ENCODE results near the gene GINS3. TPM values are rescaled to one million over a fixed set of nuclear protein-coding genes. Genes with fewer than 3 reads are reported as not detected.

The GINS3 gene
- total RNA-seq, 3 donors from 2014 or later (not counting 1 experiment from before 2014, with no cell fraction given), result 1.4 to 3.5 (median 2.2) TPM

- Mint-ChIP-seq H3K4me1 (peaks cover 12 to 16% of the 10 kb centered on the region in 2 donors), H3K4me3 (no peak overlapping the region), H3K9me3 (no peaks in the 10 kb centered on the region), H3K36me3 (no peaks in the 10 kb centered on the region), H3K27ac (no peak overlapping the region), H3K27me3 (ENCODE audit: low read depth in 2 of 2) (peaks cover 0 to 7% of the 10 kb centered on the region in 2 donors)
- DNase-seq (no peak), ATAC-seq (no peak)
- intact Hi-C loops (cut with micrococcal nuclease), result no loop called here
- Histone ChIP-seq H3K27ac (ENCODE audit: low read length) (no peak overlapping the region), H3K9me3 (ENCODE audit: control insufficient read depth, insufficient read depth, low read length) (no peaks in the 10 kb centered on the region), H3K4me3 (ENCODE audit: low read length) (no peak overlapping the region), H3K27me3 (ENCODE audit: control insufficient read depth, insufficient read depth, low read length) (no peaks in the 10 kb centered on the region), H3K4me1 (ENCODE audit: control insufficient read depth, insufficient read depth, low read length) (peaks cover 14% of the 10 kb centered on the region), H3K36me3 (ENCODE audit: control insufficient read depth, insufficient read depth, low read length) (no peaks in the 10 kb centered on the region)
- TF ChIP-seq CTCF (IDR thresholded peaks at IDR 0.05), result no peak
- 94% methylated on average over 6 of the region's 6 CpGs for WGBS (ENCODE audit: insufficient coverage)
Observed at GRCh38 chr16:58430718-58431117, 38.4 kb downstream of the GINS3 start.

- Histone ChIP-seq H3K36me3 (ENCODE audit: control insufficient read depth, insufficient read depth, low read length) (no peaks in the 10 kb centered on the region), H3K4me1 (ENCODE audit: control insufficient read depth, insufficient read depth, low read length) (no peaks in the 10 kb centered on the region), H3K9me3 (ENCODE audit: control insufficient read depth, insufficient read depth, low read length) (no peaks in the 10 kb centered on the region), H3K4me3 (ENCODE audit: low read length) (no peak overlapping the region), H3K27me3 (ENCODE audit: control insufficient read depth, insufficient read depth, low read length) (no peaks in the 10 kb centered on the region), H3K27ac (ENCODE audit: low read length) (no peak overlapping the region)
- H3K4me1 Mint-ChIP-seq, result no peaks in the 10 kb centered on the region
- no peak for TF ChIP-seq CTCF (IDR thresholded peaks at IDR 0.05)
- no peak overlapping the region for H3K27ac Mint-ChIP-seq
- no peak overlapping the region for H3K4me3 Mint-ChIP-seq
- H3K9me3 Mint-ChIP-seq, result peaks cover 0 to 2% of the 10 kb centered on the region in 2 donors
- no peaks in the 10 kb centered on the region for H3K36me3 Mint-ChIP-seq
- DNase-seq (no peak), ATAC-seq (no peak)
- WGBS (ENCODE audit: insufficient coverage), result 61% methylated on average over 4 of the region's 4 CpGs
- intact Hi-C loops (cut with micrococcal nuclease), result no loop called here
- H3K27me3 Mint-ChIP-seq (ENCODE audit: low read depth in 2 of 2), result peaks cover 0 to 3% of the 10 kb centered on the region in 2 donors
Observed at GRCh38 chr16:58433569-58433951, 41.3 kb downstream of the GINS3 start.

- H3K27me3 ChIP-seq (ENCODE audit: control insufficient read depth, insufficient read depth, low read length), result no peaks in the 10 kb centered on the region
- no peaks in the 10 kb centered on the region for H3K4me1 Mint-ChIP-seq
- ATAC-seq, result no peak
Observed at GRCh38 chr16:58435779-58436178, 43.5 kb downstream of the GINS3 start.

More at GRCh38 chr16:58435779-58436178, 43.5 kb downstream of the GINS3 start:
- no peak for TF ChIP-seq CTCF (IDR thresholded peaks at IDR 0.05)
- Mint-ChIP-seq H3K27ac (no peak overlapping the region), H3K36me3 (no peaks in the 10 kb centered on the region), H3K9me3 (peaks cover 0 to 2% of the 10 kb centered on the region in 2 donors), H3K27me3 (ENCODE audit: low read depth in 2 of 2) (peaks cover 0 to 8% of the 10 kb centered on the region in 2 donors), H3K4me3 (no peak overlapping the region)
- H3K27ac ChIP-seq (ENCODE audit: low read length), result no peak overlapping the region
- H3K4me3 ChIP-seq (ENCODE audit: low read length), result no peak overlapping the region
- H3K4me1 ChIP-seq (ENCODE audit: control insufficient read depth, insufficient read depth, low read length), result no peaks in the 10 kb centered on the region
- no peak for DNase-seq
- intact Hi-C loops (cut with micrococcal nuclease), result no loop called here
- H3K9me3 ChIP-seq (ENCODE audit: control insufficient read depth, insufficient read depth, low read length), result no peaks in the 10 kb centered on the region
- no peaks in the 10 kb centered on the region for H3K36me3 ChIP-seq (ENCODE audit: control insufficient read depth, insufficient read depth, low read length)
- WGBS (ENCODE audit: insufficient coverage), result 82% methylated on average over 2 of the region's 2 CpGs
